ENCODE results near the gene ARHGAP22. TPM values are rescaled to one million over a fixed set of nuclear protein-coding genes. Genes with fewer than 3 reads are reported as not detected.

The ARHGAP22 gene
- total RNA-seq, 2 experiments from 2014 or later: 0.25 TPM; not detected in 1

GRCh38 chr10:48500771-48501170 lies 104.1 kb downstream of the ARHGAP22 start:
- Mint-ChIP-seq H3K4me3 (no peak overlapping the region), H3K4me1 (no peaks in the 10 kb centered on the region), H3K36me3 (ENCODE audit: low read depth) (no peaks in the 10 kb centered on the region), H3K9me3 (no peaks in the 10 kb centered on the region), H3K27ac (no peak overlapping the region), H3K27me3 (peaks cover 2% of the 10 kb centered on the region)
- DNase-seq: no peak
- ChIA-PET CTCF (interaction anchor here (1.0 kb wide), 1 partner anchor 138 kb away, joined by 3 read pairs; no protein-coding TSS in a partner anchor), POLR2A (no interaction called here)

DNA sequence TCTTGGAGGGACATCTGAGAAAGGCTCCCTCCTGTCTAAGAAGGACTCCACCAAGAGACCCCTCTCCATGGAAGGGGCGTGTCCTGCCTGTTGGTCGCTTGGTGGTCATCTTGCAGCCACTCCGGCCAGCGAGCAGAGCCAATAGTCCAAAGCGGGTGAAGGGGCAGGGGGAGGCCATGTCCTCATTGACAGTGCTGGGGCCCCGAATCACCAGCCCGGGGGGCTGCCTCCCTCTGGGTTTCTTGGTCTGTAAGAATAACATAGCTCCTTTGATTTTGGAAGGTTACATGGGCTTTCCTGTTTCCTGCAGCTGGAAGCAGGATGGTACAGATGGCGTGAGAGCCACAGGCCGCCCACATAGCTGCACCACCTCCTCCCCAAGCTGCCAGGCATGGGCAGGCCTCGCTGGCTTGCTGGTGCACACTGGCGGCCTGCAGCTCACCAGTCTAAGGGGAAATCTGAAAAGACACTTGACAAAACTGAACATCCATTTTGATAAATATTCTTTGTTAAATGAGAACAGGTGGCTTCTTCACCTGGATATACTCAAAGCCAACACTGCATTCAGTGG lies 105.8 kb downstream of the ARHGAP22 start:
- Mint-ChIP-seq H3K4me1 (peaks cover 13% of the 10 kb centered on the region), H3K27me3 (peaks cover 5% of the 10 kb centered on the region), H3K27ac (no peak overlapping the region), H3K4me3 (no peak overlapping the region), H3K9me3 (no peaks in the 10 kb centered on the region), H3K36me3 (ENCODE audit: low read depth) (no peaks in the 10 kb centered on the region)
- DNase-seq: no peak
- ChIA-PET POLR2A (no interaction called here), CTCF (no interaction called here)

- ChIA-PET POLR2A (no interaction called here), CTCF (no interaction called here)
- Mint-ChIP-seq H3K27ac (no peak overlapping the region), H3K36me3 (ENCODE audit: low read depth) (no peaks in the 10 kb centered on the region), H3K4me3 (no peak overlapping the region), H3K4me1 (peaks cover 22% of the 10 kb centered on the region), H3K27me3 (peaks cover 5% of the 10 kb centered on the region), H3K9me3 (no peaks in the 10 kb centered on the region)
- peak; percentile 11 for DNase-seq
These were observed 106.8 kb downstream of the ARHGAP22 start for GRCh38 chr10:48497780-48498770.

- H3K36me3 Mint-ChIP-seq (ENCODE audit: low read depth): no peaks in the 10 kb centered on the region
- POLR2A ChIA-PET: no interaction called here
- peak; percentile 11 for DNase-seq
- no peak overlapping the region for H3K4me3 Mint-ChIP-seq
- peaks cover 23% of the 10 kb centered on the region for H3K4me1 Mint-ChIP-seq
- no peaks in the 10 kb centered on the region for H3K9me3 Mint-ChIP-seq
- H3K27me3 Mint-ChIP-seq: peaks cover 5% of the 10 kb centered on the region
- no peak overlapping the region for H3K27ac Mint-ChIP-seq
- CTCF ChIA-PET: no interaction called here
These were observed 107.8 kb downstream of the ARHGAP22 start for GRCh38 chr10:48496831-48497779.

DNA sequence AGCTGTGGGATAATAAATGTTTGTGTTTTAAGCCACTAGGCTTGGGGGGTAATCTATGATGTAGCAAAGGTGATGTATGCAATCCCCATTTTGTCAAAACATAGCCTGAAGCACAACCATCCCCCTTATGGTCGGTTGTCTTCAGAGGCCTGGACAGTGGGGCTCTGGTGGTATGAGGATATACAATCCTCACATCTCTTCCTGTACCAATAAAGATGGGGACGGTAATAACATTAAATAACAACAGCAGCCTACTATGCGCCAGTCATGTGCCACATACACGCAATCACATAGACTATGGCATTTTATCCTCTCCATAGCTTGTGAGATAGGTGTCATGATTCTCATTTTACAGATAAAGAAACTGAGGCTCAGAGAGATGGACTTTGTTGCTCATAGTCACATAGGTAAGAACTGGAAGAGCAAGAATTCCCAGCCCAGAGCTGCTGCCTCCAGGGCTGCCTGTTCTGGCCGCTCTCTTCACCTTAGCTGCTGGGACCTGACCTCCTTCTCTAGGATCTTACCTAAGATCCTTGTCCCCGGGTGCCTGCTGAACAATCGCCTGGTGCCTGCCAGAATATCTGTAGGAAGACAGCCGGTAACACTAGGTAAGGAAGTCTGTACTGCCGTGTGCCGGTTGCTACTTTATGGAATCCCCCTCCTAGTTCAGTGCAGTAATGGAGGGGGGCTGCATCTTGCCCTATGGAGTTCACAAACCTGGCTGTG lies 108.6 kb downstream of the ARHGAP22 start:
- no peak for DNase-seq
- Mint-ChIP-seq H3K4me1 (peaks cover 23% of the 10 kb centered on the region), H3K27me3 (peaks cover 5% of the 10 kb centered on the region), H3K9me3 (no peaks in the 10 kb centered on the region), H3K4me3 (no peak overlapping the region), H3K36me3 (ENCODE audit: low read depth) (no peaks in the 10 kb centered on the region), H3K27ac (no peak overlapping the region)
- POLR2A ChIA-PET: no interaction called here
- CTCF ChIA-PET: no interaction called here

GRCh38 chr10:48495282-48496045 lies 109.4 kb downstream of the ARHGAP22 start:
- ChIA-PET POLR2A (no interaction called here), CTCF (interaction anchor here (1.1 kb wide), 1 partner anchor 132 kb away, joined by 3 read pairs; no protein-coding TSS in a partner anchor)
- no peak overlapping the region for H3K4me3 Mint-ChIP-seq
- no peaks in the 10 kb centered on the region for H3K9me3 Mint-ChIP-seq
- peaks cover 23% of the 10 kb centered on the region for H3K4me1 Mint-ChIP-seq
- peak; percentile 9 for DNase-seq
- peaks cover 7% of the 10 kb centered on the region for H3K27me3 Mint-ChIP-seq
- H3K27ac Mint-ChIP-seq: no peak overlapping the region
- no peaks in the 10 kb centered on the region for H3K36me3 Mint-ChIP-seq (ENCODE audit: low read depth)

DNA sequence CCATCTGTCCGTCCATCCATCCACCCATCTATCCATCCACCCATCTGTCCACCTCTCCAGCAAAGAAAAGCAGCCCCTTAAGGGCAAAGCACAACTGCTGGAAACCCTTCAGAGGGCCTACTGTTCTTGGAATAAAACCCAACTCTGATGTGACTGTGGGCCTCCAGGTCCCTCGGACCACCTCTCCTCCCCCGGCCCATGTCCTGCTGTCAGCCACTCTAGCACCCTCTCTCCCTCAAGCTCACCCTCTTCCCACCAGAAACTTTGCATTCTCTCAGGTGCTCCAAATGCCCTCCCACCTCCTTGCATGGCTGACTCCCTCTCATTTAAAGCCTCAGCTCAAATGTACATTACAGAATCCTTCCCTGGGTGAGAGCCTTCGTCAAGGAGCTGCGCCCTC lies 110.3 kb downstream of the ARHGAP22 start:
- Mint-ChIP-seq H3K4me1 (peaks cover 23% of the 10 kb centered on the region), H3K4me3 (no peak overlapping the region), H3K9me3 (no peaks in the 10 kb centered on the region), H3K36me3 (ENCODE audit: low read depth) (no peaks in the 10 kb centered on the region), H3K27ac (no peak overlapping the region), H3K27me3 (peaks cover 7% of the 10 kb centered on the region)
- DNase-seq: no peak
- ChIA-PET CTCF (interaction anchor here (1.1 kb wide), 1 partner anchor 131 kb away, joined by 3 read pairs; no protein-coding TSS in a partner anchor), POLR2A (no interaction called here)

DNA sequence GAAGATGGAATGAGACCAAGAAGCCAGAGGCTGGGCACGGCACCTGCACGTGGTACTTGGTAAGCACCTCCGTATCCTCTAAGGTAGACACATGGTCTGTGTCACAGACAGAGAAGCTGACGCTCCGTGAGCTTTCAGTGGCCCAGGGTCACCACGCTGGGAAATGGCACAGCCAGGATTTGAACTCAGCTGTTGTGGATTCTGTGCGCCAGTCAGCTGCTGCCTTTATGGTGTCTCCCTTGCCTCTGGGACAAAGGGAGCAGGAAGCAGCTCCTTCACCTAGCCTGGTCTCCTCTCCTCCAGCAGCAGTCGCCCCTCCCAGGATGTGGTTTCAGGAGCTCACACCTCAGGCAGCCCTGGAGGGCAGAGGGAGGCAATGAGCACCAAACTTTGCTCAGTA lies 110.8 kb downstream of the ARHGAP22 start:
- H3K36me3 Mint-ChIP-seq (ENCODE audit: low read depth): no peaks in the 10 kb centered on the region
- no peaks in the 10 kb centered on the region for H3K9me3 Mint-ChIP-seq
- ChIA-PET CTCF (no interaction called here), POLR2A (no interaction called here)
- peaks cover 23% of the 10 kb centered on the region for H3K4me1 Mint-ChIP-seq
- H3K4me3 Mint-ChIP-seq: no peak overlapping the region
- H3K27me3 Mint-ChIP-seq: peaks cover 7% of the 10 kb centered on the region
- H3K27ac Mint-ChIP-seq: no peak overlapping the region
- DNase-seq: peak; percentile 29

GRCh38 chr10:48493083-48493871 lies 111.6 kb downstream of the ARHGAP22 start:
- no peaks in the 10 kb centered on the region for H3K9me3 Mint-ChIP-seq
- peaks cover 23% of the 10 kb centered on the region for H3K4me1 Mint-ChIP-seq
- ChIA-PET POLR2A (no interaction called here), CTCF (no interaction called here)
- H3K4me3 Mint-ChIP-seq: no peak overlapping the region
- H3K27ac Mint-ChIP-seq: no peak overlapping the region
- H3K27me3 Mint-ChIP-seq: peaks cover 12% of the 10 kb centered on the region
- no peaks in the 10 kb centered on the region for H3K36me3 Mint-ChIP-seq (ENCODE audit: low read depth)
- peak; percentile 12 for DNase-seq

GRCh38 chr10:48492201-48492600 lies 112.7 kb downstream of the ARHGAP22 start:
- no peak for DNase-seq
- H3K4me1 Mint-ChIP-seq: peaks cover 23% of the 10 kb centered on the region
- H3K9me3 Mint-ChIP-seq: no peaks in the 10 kb centered on the region
- H3K27me3 Mint-ChIP-seq: peaks cover 15% of the 10 kb centered on the region
- H3K36me3 Mint-ChIP-seq (ENCODE audit: low read depth): no peaks in the 10 kb centered on the region
- ChIA-PET CTCF (no interaction called here), POLR2A (no interaction called here)
- H3K27ac Mint-ChIP-seq: no peak overlapping the region
- H3K4me3 Mint-ChIP-seq: no peak overlapping the region

DNA sequence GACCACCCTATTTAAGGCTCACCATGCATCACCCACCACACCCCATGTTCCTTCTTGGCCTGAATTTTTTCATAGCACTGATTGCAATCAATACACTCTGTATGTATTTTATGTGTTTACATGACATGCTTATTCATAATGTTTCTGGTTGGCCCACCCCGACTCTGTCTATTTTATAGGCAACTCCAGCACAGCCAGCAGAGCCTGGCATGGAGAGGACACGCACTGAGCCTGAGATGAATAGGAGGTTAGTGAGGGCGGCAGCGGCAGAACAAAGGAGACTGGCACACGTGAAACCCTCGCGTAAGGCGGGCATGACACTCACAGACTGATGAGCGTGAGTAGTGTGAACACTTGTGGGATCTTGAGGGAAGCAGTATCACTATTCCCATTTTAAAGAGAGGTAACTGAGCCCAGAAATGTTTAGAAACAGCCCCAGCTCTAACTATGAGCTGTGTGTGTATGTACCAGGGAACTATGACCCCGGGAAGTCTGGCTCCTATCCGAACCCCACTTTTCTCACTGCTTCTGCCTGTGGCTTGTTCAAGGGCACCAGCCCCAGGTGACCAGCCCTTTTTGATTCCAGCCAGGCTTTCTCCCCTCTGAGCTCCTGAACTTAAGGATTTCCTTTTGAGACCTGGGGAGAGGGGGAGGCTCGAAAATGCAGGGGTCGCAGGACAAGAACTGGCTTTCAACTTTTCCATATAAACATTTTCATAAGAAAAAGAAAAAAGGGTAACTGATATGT lies 113.3 kb downstream of the ARHGAP22 start:
- peaks cover 23% of the 10 kb centered on the region for H3K4me1 Mint-ChIP-seq
- peak; percentile 10 for DNase-seq
- H3K27ac Mint-ChIP-seq: no peak overlapping the region
- POLR2A ChIA-PET: no interaction called here
- H3K4me3 Mint-ChIP-seq: no peak overlapping the region
- no peaks in the 10 kb centered on the region for H3K36me3 Mint-ChIP-seq (ENCODE audit: low read depth)
- H3K27me3 Mint-ChIP-seq: peaks cover 21% of the 10 kb centered on the region
- no peaks in the 10 kb centered on the region for H3K9me3 Mint-ChIP-seq
- CTCF ChIA-PET: no interaction called here

All from activated CD4-positive, alpha-beta memory T cell treated with anti-CD3 and anti-CD28 coated beads, Interleukin-2, amount 10 ng/mL, durations not matched to agents 7 days and 5 days (primary cell).